Adrenal gland (tissue), 12 donors: ENCODE measurements around the gene GNB1L. TPM values are rescaled to one million over a fixed set of nuclear protein-coding genes. Genes with fewer than 3 reads are reported as not detected.
A peak's percentile ranks its signal among the peaks of the same experiment; 100 is the strongest.

ENCODE experiments used
- DNase-seq, 7 donors: peaks; one replicate each; pipeline ENCODE4 v3.0.0-alpha.2; 2019 to 2020
- H3K27ac ChIP-seq, 5 donors: fragments of 200-600 bp; sonication (generic) in 4 of 5; 1 replicate in 3 of 5; 2 replicates in 2 of 5; pipeline versions ENCODE4 v1.5.1 to v1.8.0; 2016 to 2020; ENCODE audit warnings: mild to moderate bottlenecking in 1 of 5
- H3K27me3 ChIP-seq: fragments of 200-600 bp; 2 replicates; pipeline ENCODE4 v1.8.0; 2021
- H3K36me3 ChIP-seq, 2 donors: fragments of 200-600 bp; replicated peaks in 1 of 2; 1 replicate in 1 of 2; 2 replicates in 1 of 2; pipeline versions ENCODE4 v1.5.1 to v1.8.0; 2018 to 2022
- H3K4me1 ChIP-seq, 2 donors: fragments of 200-600 bp; replicated peaks in 1 of 2; 1 replicate in 1 of 2; 2 replicates in 1 of 2; pipeline versions ENCODE4 v1.5.1 to v1.8.0; 2018 to 2021
- H3K4me3 ChIP-seq, 4 donors: fragments of 200-600 bp; sonication (generic) in 3 of 4; one replicate each; pipeline ENCODE4 v1.5.1; 2016 to 2018
- H3K9me3 ChIP-seq, 3 donors: fragments of 200-600 bp; sonication (generic) in 1 of 3; replicated peaks in 1 of 3; 1 replicate in 2 of 3; 2 replicates in 1 of 3; pipeline versions ENCODE4 v1.5.1 to v1.8.0; 2016 to 2021
- POLR2A ChIP-seq, 2 donors: fragments of 450-650 bp; IDR thresholded peaks; one replicate each; pipeline ENCODE4 v1.6.1; 2017; ENCODE audit warnings: antibody characterized with exemption in 2 of 2, mild to moderate bottlenecking in 2 of 2, moderate library complexity in 1 of 2
- WGBS, 4 donors: extraction: QIAGEN DNeasy Blood & Tissue Kit in 2 of 4; methylation state at CpG; one replicate each; pipeline versions ENCODE4 v1.1.5 to v1.1.7; 2013 to 2017; 5-methylcytosine and 5-hydroxymethylcytosine counted together
- intact Hi-C, 2 donors: fragments of 100-400 bp; cut with DNase I; formaldehyde crosslinking; loops; one replicate each; pipeline versions ENCODE4 v1.14.1 to v1.15.0; 2022 to 2023
- polyA plus RNA-seq, 3 donors: library from polyadenylated mRNA; stranded (reverse); fragments of 200-250 nt in 2 of 3; fragments of 350-450 nt in 1 of 3; fragmentation: Illumina TruSeq in 1 of 3; extraction: RNeasy Lipid Tissue Mini Kit (QIAGEN cat#74804) in 1 of 3; gene quantifications; one replicate each; pipeline ENCODE4 v1.2.3, GENCODE V29; 2013 to 2014
- total RNA-seq, 9 donors: library from RNA; depleted of rRNA in 4 of 9; stranded (reverse); fragments of >200 nt in 4 of 9; fragments of 120-200 nt in 1 of 9; fragmentation: NEBNext Ultra II Directional in 1 of 9; extraction: Animal tissue kit (Norgen Biotek cat#: 25700) in 1 of 9; gene quantifications; one replicate each; pipeline versions ENCODE4 v1.1.0 to v1.2.4, GENCODE V29; 2013 to 2023
- TF ChIP-seq, protein P1 (sequence below), 6 experiments: fragments of 450-650 bp in 4 of 6; fragments of 200-600 bp in 2 of 6; sonication (generic) in 1 of 6; IDR thresholded peaks; 1 replicate in 5 of 6; 2 replicates in 1 of 6; pipeline versions ENCODE4 v1.5.1 to v1.8.0; 2016 to 2021; ENCODE audit warnings: antibody characterized with exemption in 6 of 6, mild to moderate bottlenecking in 2 of 6, moderate library complexity in 1 of 6
- donor health status: healthy with polysubstance abuse.
- donor health status: Bipolar disorder and iron deficiency.
- donor health status: DM: yes; HTN: yes; CAD: no.
- donor health status: DM: no; HTN: no; CAD: no.
- donor health status: DM: no; HTN: no; CAD: no.
- donor health status: DM: yes; HTN: yes; CAD: no.

Gene GNB1L
- total and polyA plus RNA-seq, 12 donors, result 0.26 to 6.6 (median 4.2) TPM; not detected in 1

DNA sequence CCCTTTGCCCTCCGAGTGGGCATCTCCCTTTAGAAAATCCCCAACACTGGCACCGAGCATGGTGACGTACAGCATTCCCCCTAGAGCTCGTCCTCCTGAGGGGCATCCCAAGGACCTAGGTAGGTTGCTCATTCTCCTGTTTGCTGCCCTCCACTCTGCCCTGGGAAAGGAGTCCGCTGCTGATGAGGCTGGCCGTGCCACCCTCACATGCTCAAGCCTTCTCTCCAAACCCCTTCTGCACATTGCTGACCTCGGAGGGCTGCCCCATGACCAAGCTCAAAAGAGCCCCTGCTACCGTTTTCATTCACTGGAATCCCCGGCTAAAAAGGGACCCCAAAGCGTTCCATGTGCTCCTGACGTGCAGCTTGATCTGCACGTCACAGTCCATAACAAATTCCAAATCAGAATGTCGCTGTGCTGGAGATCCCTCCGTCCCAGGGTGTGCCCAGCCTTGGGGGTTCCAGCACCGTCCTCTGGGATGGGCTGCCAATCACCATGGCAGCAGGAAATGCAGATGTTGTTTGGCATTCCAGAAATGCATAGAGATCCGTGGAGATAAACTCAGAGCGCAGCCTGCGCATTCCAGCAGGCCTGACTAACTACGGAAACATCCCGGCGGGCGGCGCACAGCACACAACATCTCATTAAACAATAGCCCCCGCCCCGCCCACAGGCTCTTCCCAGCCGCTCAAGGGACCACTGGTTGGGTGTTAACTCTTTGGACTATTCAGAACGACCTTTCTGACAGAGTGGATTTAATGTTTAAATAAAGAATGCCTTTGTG lies 26.3 kb upstream of the GNB1L start:
- H3K9me3 ChIP-seq, result no peaks in the 10 kb centered on the region
- no peaks in the 10 kb centered on the region for H3K4me1 ChIP-seq
- peak in 4 of 7 donors; percentile 22 to 66 (median 39) for DNase-seq
- H3K4me3 ChIP-seq, result no peak overlapping the region
- 66 to 76% (median 70%) methylated on average over 23 to 27 of the region's 27 CpGs for WGBS, 4 donors
- H3K27me3 ChIP-seq, result no peaks in the 10 kb centered on the region
- no peaks in the 10 kb centered on the region for H3K36me3 ChIP-seq
- intact Hi-C loops, result no loop called here
- peak overlapping the region in 1 of 5 donors; percentile 22 for H3K27ac ChIP-seq
- TF ChIP-seq POLR2A (IDR thresholded peaks at IDR 0.05), result no peak
- TF ChIP-seq, protein P1, sequence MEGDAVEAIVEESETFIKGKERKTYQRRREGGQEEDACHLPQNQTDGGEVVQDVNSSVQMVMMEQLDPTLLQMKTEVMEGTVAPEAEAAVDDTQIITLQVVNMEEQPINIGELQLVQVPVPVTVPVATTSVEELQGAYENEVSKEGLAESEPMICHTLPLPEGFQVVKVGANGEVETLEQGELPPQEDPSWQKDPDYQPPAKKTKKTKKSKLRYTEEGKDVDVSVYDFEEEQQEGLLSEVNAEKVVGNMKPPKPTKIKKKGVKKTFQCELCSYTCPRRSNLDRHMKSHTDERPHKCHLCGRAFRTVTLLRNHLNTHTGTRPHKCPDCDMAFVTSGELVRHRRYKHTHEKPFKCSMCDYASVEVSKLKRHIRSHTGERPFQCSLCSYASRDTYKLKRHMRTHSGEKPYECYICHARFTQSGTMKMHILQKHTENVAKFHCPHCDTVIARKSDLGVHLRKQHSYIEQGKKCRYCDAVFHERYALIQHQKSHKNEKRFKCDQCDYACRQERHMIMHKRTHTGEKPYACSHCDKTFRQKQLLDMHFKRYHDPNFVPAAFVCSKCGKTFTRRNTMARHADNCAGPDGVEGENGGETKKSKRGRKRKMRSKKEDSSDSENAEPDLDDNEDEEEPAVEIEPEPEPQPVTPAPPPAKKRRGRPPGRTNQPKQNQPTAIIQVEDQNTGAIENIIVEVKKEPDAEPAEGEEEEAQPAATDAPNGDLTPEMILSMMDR (IDR thresholded peaks at IDR 0.05), result no peak

DNA sequence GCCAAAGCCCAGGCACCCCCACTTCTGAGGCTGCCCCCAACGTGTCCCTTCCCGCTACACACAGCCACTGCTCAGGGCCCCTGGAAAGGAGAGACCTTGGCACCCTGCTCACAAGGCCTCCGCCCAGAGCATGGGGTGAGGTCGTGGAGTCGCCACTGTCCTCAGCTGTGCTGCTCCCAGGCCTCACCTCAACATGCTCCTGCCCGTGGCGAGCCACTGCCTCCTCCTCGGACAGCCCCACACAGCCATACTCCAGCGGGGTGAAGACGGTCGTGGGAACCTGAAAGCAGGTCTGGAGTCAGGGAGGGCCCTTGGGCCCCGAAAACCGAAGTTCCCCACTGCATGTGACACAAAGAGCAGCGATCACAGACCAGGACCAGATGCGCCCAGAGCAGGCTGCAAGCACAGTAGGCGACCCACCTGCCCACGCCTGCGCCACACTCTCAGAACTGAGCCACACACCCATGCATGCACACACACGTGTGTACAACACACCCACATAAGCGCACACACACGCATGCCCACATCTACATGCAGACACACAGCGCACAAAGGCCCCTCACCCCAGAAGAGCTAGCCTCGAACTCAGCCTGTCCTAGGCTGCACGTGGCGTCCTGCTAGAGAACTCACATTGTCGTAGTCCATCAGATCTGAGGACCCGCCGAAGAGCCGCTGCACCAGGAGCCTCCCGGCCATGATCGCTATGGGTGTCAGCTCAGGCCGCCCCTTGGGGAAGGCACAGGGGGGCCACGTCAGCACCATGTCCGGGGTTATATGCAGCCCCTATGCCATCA lies 25.5 kb upstream of the GNB1L start:
- Histone ChIP-seq H3K4me3 (no peak overlapping the region), H3K4me1 (no peaks in the 10 kb centered on the region), H3K27me3 (no peaks in the 10 kb centered on the region), H3K9me3 (no peaks in the 10 kb centered on the region), H3K27ac (no peak overlapping the region), H3K36me3 (no peaks in the 10 kb centered on the region)
- TF ChIP-seq POLR2A (IDR thresholded peaks at IDR 0.05), result no peak
- TF ChIP-seq, protein P1 (IDR thresholded peaks at IDR 0.05), result no peak
- intact Hi-C loops, result no loop called here
- peak in 2 of 7 donors; percentile 1 to 12 for DNase-seq
- 88 to 93% (median 90%) methylated on average over 20 to 34 of the region's 34 CpGs for WGBS, 4 donors

GRCh38 chr22:19879643-19879991 lies 24.9 kb upstream of the GNB1L start:
- no peaks in the 10 kb centered on the region for H3K36me3 ChIP-seq
- no peaks in the 10 kb centered on the region for H3K4me1 ChIP-seq
- TF ChIP-seq, protein P1 (IDR thresholded peaks at IDR 0.05), result no peak
- no peak for TF ChIP-seq POLR2A (IDR thresholded peaks at IDR 0.05)
- WGBS, 4 donors, result 54 to 63% (median 58%) methylated on average over 3 to 4 of the region's 4 CpGs; no CpG with 5 or more reads in 1 of the 4 donors
- no peaks in the 10 kb centered on the region for H3K9me3 ChIP-seq
- H3K27me3 ChIP-seq, result no peaks in the 10 kb centered on the region
- H3K27ac ChIP-seq, result no peak overlapping the region
- peak in 2 of 7 donors; percentile 5 to 9 for DNase-seq
- intact Hi-C loops, result no loop called here
- no peak overlapping the region for H3K4me3 ChIP-seq

- intact Hi-C loops, result no loop called here
- no peak for TF ChIP-seq POLR2A (IDR thresholded peaks at IDR 0.05)
- TF ChIP-seq, protein P1 (IDR thresholded peaks at IDR 0.05), result no peak
- Histone ChIP-seq H3K27ac (no peak overlapping the region), H3K4me3 (no peak overlapping the region), H3K27me3 (no peaks in the 10 kb centered on the region), H3K4me1 (no peaks in the 10 kb centered on the region), H3K9me3 (no peaks in the 10 kb centered on the region), H3K36me3 (no peaks in the 10 kb centered on the region)
- peak in 4 of 7 donors; percentile 3 to 13 (median 8) for DNase-seq
- 79 to 87% (median 83%) methylated on average over 3 to 13 of the region's 13 CpGs for WGBS, 4 donors
Measured at GRCh38 chr22:19879246-19879570, 24.5 kb upstream of the GNB1L start.
